Mucosa of rectum (tissue), 2 donors: ENCODE data around the gene CIDEA.
"Not testable (repeated sequence)": the region's sequence is repeated elsewhere in the genome, so short reads cannot be mapped to it uniquely, and the experiment has no call there.

Experiments used
- H3K27ac ChIP-seq, 2 donors: one replicate each; pipeline ENCODE4 v1.7.0; 2013; ENCODE audit warnings: inconsistent platforms in 2 of 2, low read depth in 2 of 2, low read length in 2 of 2
- H3K27me3 ChIP-seq, 2 donors: one replicate each; pipeline ENCODE4 v1.7.0; 2013; ENCODE audit warnings: low read length in 2 of 2; ENCODE audit not compliant: control insufficient read depth in 2 of 2, insufficient read depth in 2 of 2
- H3K36me3 ChIP-seq, 2 donors: one replicate each; pipeline ENCODE4 v1.7.0; 2013; ENCODE audit warnings: low read length in 2 of 2; ENCODE audit not compliant: control insufficient read depth in 2 of 2, insufficient read depth in 2 of 2
- H3K4me1 ChIP-seq, 2 donors: one replicate each; pipeline ENCODE4 v1.7.0; 2013; ENCODE audit warnings: low read length in 2 of 2, mild to moderate bottlenecking in 1 of 2; ENCODE audit not compliant: control insufficient read depth in 2 of 2, insufficient read depth in 2 of 2
- H3K4me3 ChIP-seq, 2 donors: one replicate each; pipeline ENCODE4 v1.7.0; 2013; ENCODE audit warnings: low read length in 2 of 2
- H3K9ac ChIP-seq, 2 donors: one replicate each; pipeline ENCODE4 v1.7.0; 2013; ENCODE audit warnings: low read length in 2 of 2, low read depth in 1 of 2, mild to moderate bottlenecking in 1 of 2
- H3K9me3 ChIP-seq, 2 donors: one replicate each; pipeline ENCODE4 v1.7.0; 2013; ENCODE audit warnings: low read length in 2 of 2; ENCODE audit not compliant: control insufficient read depth in 2 of 2
- donor health status: healthy.
- donor health status: Normal muscosa, but diverticular disease.

The CIDEA gene

DNA sequence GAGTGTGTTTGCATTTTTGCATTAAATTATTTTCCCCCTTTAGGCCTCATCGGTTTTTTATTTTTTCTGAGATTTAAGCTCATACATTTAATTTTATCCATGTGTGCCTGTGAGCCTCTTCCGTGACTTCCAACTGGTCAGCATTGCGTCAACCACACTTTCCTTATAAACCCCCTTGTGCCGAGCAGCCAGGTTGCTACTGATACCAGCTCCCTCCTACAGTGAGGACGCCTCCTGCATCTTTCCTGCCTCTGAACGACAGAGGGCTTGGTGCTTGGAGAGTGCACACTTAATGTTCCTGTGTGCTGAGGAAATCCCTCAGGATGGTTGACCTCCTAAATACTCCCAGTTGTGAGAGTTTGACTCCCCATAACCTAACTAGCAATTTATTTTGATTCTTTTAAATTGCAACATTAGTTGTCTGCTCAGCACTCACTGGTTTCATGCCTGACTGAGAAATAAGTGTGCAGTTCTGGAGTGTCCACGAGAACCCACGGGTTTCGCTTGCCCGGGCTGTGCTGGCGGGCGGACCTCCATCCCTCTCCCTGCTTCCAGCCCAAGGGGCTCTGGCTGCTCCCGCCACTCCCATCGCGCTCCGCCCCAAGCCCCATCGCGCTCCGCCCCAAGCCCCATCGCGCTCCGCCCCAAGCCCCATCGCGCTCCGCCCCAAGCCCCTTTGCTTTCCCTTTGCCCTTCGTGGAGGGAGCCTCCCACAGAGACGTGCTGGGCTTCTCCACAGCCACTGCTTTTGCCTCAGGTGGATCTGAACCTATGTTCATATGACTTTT lies 26.6 kb upstream of the CIDEA start:
- H3K9me3 ChIP-seq, H3K9ac ChIP-seq, H3K36me3 ChIP-seq, H3K27ac ChIP-seq, H3K4me3 ChIP-seq, H3K27me3 ChIP-seq, H3K4me1 ChIP-seq: not testable (repeated sequence)

- not testable (repeated sequence) for H3K27me3 ChIP-seq, H3K9me3 ChIP-seq, H3K4me3 ChIP-seq, H3K4me1 ChIP-seq, H3K27ac ChIP-seq, H3K36me3 ChIP-seq, H3K9ac ChIP-seq
These were observed 25.9 kb upstream of the CIDEA start for GRCh38 chr18:12228308-12228707.

GRCh38 chr18:12230561-12230960 lies 23.6 kb upstream of the CIDEA start:
- not testable (repeated sequence) for H3K4me1 ChIP-seq, H3K4me3 ChIP-seq, H3K36me3 ChIP-seq, H3K27me3 ChIP-seq, H3K9me3 ChIP-seq, H3K9ac ChIP-seq, H3K27ac ChIP-seq

GRCh38 chr18:12231040-12231882 lies 22.9 kb upstream of the CIDEA start:
- no peak overlapping the region for H3K27ac ChIP-seq
- H3K27me3 ChIP-seq: no peaks in the 10 kb centered on the region
- no peak overlapping the region for H3K9ac ChIP-seq
- H3K4me3 ChIP-seq: no peak overlapping the region
- H3K4me1 ChIP-seq: no peaks in the 10 kb centered on the region
- H3K9me3 ChIP-seq: no peaks in the 10 kb centered on the region
- no peaks in the 10 kb centered on the region for H3K36me3 ChIP-seq

DNA sequence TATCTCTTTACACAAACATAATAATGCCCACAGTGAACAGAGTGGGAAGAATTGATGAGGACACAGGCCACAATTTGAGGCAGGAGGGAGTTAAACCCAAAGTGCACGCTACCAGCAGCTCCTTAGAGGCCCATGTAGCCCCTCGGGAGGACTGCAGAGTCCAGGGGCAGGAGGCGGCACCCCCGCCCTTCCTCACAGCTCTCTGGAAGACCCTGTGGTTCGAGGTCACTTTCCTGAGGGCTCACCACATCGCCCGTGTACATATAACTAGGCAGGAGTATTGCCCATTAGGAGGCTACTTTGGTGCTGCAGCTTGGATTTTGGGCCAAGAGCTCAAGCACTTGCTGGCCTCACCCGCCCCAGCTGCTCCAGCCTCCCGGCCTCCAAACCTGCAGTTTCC lies 22.2 kb upstream of the CIDEA start:
- Histone ChIP-seq H3K27me3 (no peaks in the 10 kb centered on the region), H3K4me1 (no peaks in the 10 kb centered on the region), H3K27ac (no peak overlapping the region), H3K9ac (no peak overlapping the region), H3K36me3 (no peaks in the 10 kb centered on the region), H3K4me3 (no peak overlapping the region), H3K9me3 (no peaks in the 10 kb centered on the region)

DNA sequence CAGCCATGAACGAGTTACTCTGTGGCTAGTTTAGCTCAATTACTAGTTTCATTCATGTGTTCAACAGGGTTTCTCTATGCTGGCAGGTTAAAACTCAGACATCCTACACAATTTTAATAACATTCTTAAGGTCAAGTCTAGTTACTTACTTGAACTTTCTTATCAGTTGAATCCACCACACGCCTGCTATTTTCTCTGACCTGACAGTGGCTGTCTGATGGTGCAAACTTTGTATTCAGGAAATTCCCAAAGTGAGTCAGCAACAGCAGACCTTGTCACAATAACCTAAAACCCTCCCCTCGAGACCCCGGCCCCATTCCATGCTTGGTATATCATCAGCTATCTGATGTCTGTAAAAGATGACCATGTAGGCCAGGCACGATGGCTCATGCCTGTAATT lies 20.8 kb upstream of the CIDEA start:
- H3K9me3 ChIP-seq: no peaks in the 10 kb centered on the region
- H3K27me3 ChIP-seq: no peaks in the 10 kb centered on the region
- no peak overlapping the region for H3K27ac ChIP-seq
- no peak overlapping the region for H3K4me3 ChIP-seq
- H3K9ac ChIP-seq: no peak overlapping the region
- no peaks in the 10 kb centered on the region for H3K36me3 ChIP-seq
- no peaks in the 10 kb centered on the region for H3K4me1 ChIP-seq

- Histone ChIP-seq H3K36me3 (no peaks in the 10 kb centered on the region), H3K4me1 (no peaks in the 10 kb centered on the region), H3K4me3 (no peak overlapping the region), H3K9ac (no peak overlapping the region), H3K27ac (no peak overlapping the region), H3K27me3 (no peaks in the 10 kb centered on the region), H3K9me3 (no peaks in the 10 kb centered on the region)
These were observed 19.5 kb upstream of the CIDEA start for GRCh38 chr18:12234451-12235190.

DNA sequence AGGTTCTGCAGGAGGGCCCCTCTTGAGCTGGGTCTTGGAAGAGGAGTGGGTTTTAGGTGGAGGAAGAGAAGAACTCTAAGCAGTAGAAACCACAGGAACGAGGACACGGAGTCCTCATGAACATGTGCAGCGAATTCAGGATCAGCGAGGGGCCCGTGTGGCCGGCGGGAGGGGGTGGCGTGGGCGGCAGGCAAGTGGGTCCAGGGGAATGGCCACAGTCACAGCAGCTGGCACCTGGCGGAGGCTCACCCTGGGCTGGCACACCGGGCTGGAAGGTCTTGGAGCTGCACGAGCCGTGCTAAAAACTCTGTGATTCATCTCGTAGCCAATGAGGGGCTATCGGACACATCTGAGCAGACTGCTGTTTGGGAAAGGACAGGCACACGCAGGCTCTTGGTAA lies 18.0 kb upstream of the CIDEA start:
- H3K4me1 ChIP-seq: no peaks in the 10 kb centered on the region
- no peak overlapping the region for H3K27ac ChIP-seq
- no peaks in the 10 kb centered on the region for H3K27me3 ChIP-seq
- H3K36me3 ChIP-seq: no peaks in the 10 kb centered on the region
- no peak overlapping the region for H3K4me3 ChIP-seq
- H3K9ac ChIP-seq: no peak overlapping the region
- H3K9me3 ChIP-seq: no peaks in the 10 kb centered on the region

DNA sequence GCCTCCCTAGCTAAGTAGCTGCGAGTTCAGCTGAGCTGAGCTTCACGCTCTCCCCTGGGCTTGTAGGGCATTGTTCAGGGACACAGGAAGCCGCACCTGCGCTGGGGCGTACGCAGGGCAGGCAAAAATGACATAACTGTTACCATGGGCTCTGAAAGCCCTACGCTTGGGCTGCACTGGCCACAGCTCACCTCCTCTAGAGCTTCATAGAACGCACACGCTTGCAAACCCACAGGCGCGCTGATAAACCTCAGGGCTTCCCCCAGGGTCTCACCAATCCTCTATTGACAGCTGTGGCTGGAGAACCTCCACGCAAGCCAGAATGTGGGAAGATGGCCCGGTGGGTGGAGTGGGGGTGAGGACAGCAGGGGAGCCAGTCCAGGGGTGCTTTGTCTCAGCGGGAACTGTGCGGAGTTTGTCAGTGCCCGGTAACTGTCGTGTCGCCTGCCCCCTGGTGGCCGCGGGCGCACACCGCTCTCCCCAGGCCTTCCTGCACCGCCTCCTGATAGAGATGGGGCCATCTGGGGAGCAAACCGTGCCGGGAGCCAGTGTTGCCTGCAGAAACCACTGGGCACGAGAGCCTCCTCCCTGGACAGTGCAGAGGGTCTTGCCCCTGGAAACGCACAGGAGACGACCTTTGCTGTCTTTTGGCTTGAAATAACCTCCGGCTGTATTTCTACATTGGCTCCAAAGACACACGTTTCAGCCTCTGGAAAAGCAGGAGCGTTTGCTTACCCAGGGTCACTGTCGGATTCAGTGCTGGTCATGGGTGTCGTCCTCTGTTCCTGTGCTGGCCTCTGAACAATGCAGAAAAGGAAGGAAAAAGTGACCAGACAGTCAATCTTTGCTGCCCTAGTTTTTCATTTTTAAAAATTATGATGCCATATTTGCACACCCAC lies 17.0 kb upstream of the CIDEA start:
- Histone ChIP-seq H3K9ac (no peak overlapping the region), H3K36me3 (no peaks in the 10 kb centered on the region), H3K9me3 (no peaks in the 10 kb centered on the region), H3K4me3 (no peak overlapping the region), H3K27ac (no peak overlapping the region), H3K27me3 (no peaks in the 10 kb centered on the region), H3K4me1 (no peaks in the 10 kb centered on the region)
